ENCODE measurements around the gene ZNF536. TPM values are rescaled to one million over a fixed set of nuclear protein-coding genes. Genes with fewer than 3 reads are reported as not detected.

ZNF536 gene
- total RNA-seq, 1 donor from 2014 or later = 0.43 TPM

DNA sequence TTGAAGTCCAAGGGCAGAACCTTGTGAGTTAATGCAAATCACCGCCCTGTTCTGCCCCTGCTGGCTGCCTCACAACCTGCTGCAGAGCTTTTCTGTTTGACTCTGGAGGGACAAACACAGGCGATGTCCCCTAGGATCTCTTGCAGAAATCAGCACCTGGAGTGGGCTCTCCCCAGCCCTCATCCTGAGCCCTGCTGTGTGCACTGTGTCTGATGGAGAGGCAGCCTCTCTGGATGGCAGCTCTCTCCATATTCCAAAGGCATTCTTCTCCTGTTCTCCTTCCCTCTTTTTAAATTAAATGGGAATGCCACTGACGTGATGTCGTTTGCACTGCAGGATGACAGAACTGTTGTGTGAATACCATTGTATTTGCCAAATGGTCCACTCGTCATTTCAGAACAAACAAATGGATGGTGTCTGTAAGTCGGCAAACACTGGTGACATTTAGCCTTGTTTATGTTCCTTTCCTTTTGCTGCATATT lies 184.1 kb downstream of the ZNF536 start:
- Histone ChIP-seq H2AFZ (ENCODE audit: low read depth, low read length) (no peak overlapping the region), H3K9ac (ENCODE audit: low read length) (no peak overlapping the region), H3K9me3 (ENCODE audit: insufficient read depth, low read depth, low read length) (peaks cover 3% of the 10 kb centered on the region), H3K4me2 (ENCODE audit: low read length) (no peak overlapping the region), H3K79me2 (ENCODE audit: insufficient read depth, low read length) (no peaks in the 10 kb centered on the region), H4K20me1 (ENCODE audit: insufficient read depth, low read length) (no peaks in the 10 kb centered on the region), H3K36me3 (ENCODE audit: insufficient read depth, low read length) (no peaks in the 10 kb centered on the region), H3K27ac (ENCODE audit: low read depth, low read length) (no peak overlapping the region), H3K4me3 (ENCODE audit: insufficient read depth, low read depth, low read length) (no peak overlapping the region), H3K4me1 (ENCODE audit: insufficient read depth, low read length) (no peaks in the 10 kb centered on the region), H3K27me3 (ENCODE audit: insufficient read depth, low read length) (no peaks in the 10 kb centered on the region)
- Mint-ChIP-seq H3K27me3 (ENCODE audit: low read depth, unreplicated experiment) (peaks cover 24% of the 10 kb centered on the region), H3K36me3 (ENCODE audit: low read depth, unreplicated experiment) (no peaks in the 10 kb centered on the region), H3K4me3 (ENCODE audit: unreplicated experiment) (no peak overlapping the region), H3K27ac (ENCODE audit: unreplicated experiment) (no peak overlapping the region), H3K9me3 (ENCODE audit: unreplicated experiment) (no peaks in the 10 kb centered on the region), H3K4me1 (ENCODE audit: low read depth, unreplicated experiment) (no peaks in the 10 kb centered on the region)
- TF ChIP-seq EZH2 (IDR thresholded peaks at IDR 0.05; ENCODE audit: insufficient read depth, low read length) = no peak
- TF ChIP-seq, protein P1, sequence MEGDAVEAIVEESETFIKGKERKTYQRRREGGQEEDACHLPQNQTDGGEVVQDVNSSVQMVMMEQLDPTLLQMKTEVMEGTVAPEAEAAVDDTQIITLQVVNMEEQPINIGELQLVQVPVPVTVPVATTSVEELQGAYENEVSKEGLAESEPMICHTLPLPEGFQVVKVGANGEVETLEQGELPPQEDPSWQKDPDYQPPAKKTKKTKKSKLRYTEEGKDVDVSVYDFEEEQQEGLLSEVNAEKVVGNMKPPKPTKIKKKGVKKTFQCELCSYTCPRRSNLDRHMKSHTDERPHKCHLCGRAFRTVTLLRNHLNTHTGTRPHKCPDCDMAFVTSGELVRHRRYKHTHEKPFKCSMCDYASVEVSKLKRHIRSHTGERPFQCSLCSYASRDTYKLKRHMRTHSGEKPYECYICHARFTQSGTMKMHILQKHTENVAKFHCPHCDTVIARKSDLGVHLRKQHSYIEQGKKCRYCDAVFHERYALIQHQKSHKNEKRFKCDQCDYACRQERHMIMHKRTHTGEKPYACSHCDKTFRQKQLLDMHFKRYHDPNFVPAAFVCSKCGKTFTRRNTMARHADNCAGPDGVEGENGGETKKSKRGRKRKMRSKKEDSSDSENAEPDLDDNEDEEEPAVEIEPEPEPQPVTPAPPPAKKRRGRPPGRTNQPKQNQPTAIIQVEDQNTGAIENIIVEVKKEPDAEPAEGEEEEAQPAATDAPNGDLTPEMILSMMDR (IDR thresholded peaks at IDR 0.05; ENCODE audit: insufficient read depth, low read depth, low read length) = no peak
- FAIRE-seq (no peak), DNase-seq (ENCODE audit: low read depth) (no peak)

- TF ChIP-seq EZH2 (IDR thresholded peaks at IDR 0.05; ENCODE audit: insufficient read depth, low read length) = no peak
- TF ChIP-seq, protein P1 (IDR thresholded peaks at IDR 0.05; ENCODE audit: insufficient read depth, low read depth, low read length) = no peak
- FAIRE-seq (no peak), DNase-seq (ENCODE audit: low read depth) (no peak)
- H3K4me3 Mint-ChIP-seq (ENCODE audit: unreplicated experiment) = no peak overlapping the region
- Histone ChIP-seq H3K4me2 (ENCODE audit: low read length) (no peak overlapping the region), H3K4me3 (ENCODE audit: insufficient read depth, low read depth, low read length) (no peak overlapping the region), H3K79me2 (ENCODE audit: insufficient read depth, low read length) (no peaks in the 10 kb centered on the region), H3K9me3 (ENCODE audit: insufficient read depth, low read depth, low read length) (peaks cover 3% of the 10 kb centered on the region), H3K4me1 (ENCODE audit: insufficient read depth, low read length) (no peaks in the 10 kb centered on the region), H3K27ac (ENCODE audit: low read depth, low read length) (no peak overlapping the region), H3K27me3 (ENCODE audit: insufficient read depth, low read length) (no peaks in the 10 kb centered on the region), H4K20me1 (ENCODE audit: insufficient read depth, low read length) (no peaks in the 10 kb centered on the region), H2AFZ (ENCODE audit: low read depth, low read length) (no peak overlapping the region), H3K9ac (ENCODE audit: low read length) (no peak overlapping the region), H3K36me3 (ENCODE audit: insufficient read depth, low read length) (no peaks in the 10 kb centered on the region)
- no peaks in the 10 kb centered on the region for H3K4me1 Mint-ChIP-seq (ENCODE audit: low read depth, unreplicated experiment)
- no peak overlapping the region for H3K27ac Mint-ChIP-seq (ENCODE audit: unreplicated experiment)
- H3K9me3 Mint-ChIP-seq (ENCODE audit: unreplicated experiment) = no peaks in the 10 kb centered on the region
- H3K27me3 Mint-ChIP-seq (ENCODE audit: low read depth, unreplicated experiment) = peaks cover 33% of the 10 kb centered on the region
- H3K36me3 Mint-ChIP-seq (ENCODE audit: low read depth, unreplicated experiment) = no peaks in the 10 kb centered on the region
Observed at GRCh38 chr19:30557212-30557611, 185.0 kb downstream of the ZNF536 start.

DNA sequence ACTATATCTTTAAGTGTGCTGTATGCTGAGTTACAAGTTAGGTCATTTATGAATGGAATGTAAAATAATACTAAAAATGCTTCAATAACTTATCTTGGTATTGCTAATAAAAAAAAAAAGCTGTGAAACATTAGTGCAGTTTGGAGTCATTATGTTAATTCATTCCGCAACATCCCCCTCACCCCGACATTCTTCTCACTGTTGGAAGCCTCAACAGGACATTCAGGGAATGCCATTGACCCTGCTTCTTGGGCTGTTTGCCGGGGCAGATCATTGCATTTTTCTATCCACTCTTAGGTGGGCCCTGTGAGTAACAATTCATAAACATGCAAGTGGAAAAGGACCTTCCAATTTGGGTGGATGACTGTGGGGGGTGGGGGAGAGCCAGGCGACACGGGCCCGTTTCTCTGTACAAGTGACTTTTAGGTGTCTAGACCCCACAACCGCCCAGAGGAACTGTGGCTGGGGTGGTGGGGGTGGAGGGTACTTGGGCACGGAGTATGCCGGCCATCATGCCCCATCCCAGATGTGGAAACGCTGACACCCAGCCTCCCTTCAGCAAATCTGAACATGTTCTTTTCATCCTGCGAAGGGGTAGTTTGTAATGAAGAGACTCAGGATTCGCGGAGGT lies 185.9 kb downstream of the ZNF536 start:
- Histone ChIP-seq H3K4me1 (ENCODE audit: insufficient read depth, low read length) (no peaks in the 10 kb centered on the region), H2AFZ (ENCODE audit: low read depth, low read length) (no peak overlapping the region), H3K4me3 (ENCODE audit: insufficient read depth, low read depth, low read length) (no peak overlapping the region), H3K27ac (ENCODE audit: low read depth, low read length) (no peak overlapping the region), H4K20me1 (ENCODE audit: insufficient read depth, low read length) (no peaks in the 10 kb centered on the region), H3K4me2 (ENCODE audit: low read length) (no peak overlapping the region), H3K9ac (ENCODE audit: low read length) (no peak overlapping the region), H3K9me3 (ENCODE audit: insufficient read depth, low read depth, low read length) (peaks cover 3% of the 10 kb centered on the region), H3K79me2 (ENCODE audit: insufficient read depth, low read length) (no peaks in the 10 kb centered on the region), H3K36me3 (ENCODE audit: insufficient read depth, low read length) (no peaks in the 10 kb centered on the region), H3K27me3 (ENCODE audit: insufficient read depth, low read length) (no peaks in the 10 kb centered on the region)
- TF ChIP-seq, protein P1 (IDR thresholded peaks at IDR 0.05; ENCODE audit: insufficient read depth, low read depth, low read length) = no peak
- DNase-seq (ENCODE audit: low read depth) (no peak), FAIRE-seq (no peak)
- H3K4me3 Mint-ChIP-seq (ENCODE audit: unreplicated experiment) = no peak overlapping the region
- H3K27me3 Mint-ChIP-seq (ENCODE audit: low read depth, unreplicated experiment) = peaks cover 33% of the 10 kb centered on the region
- H3K27ac Mint-ChIP-seq (ENCODE audit: unreplicated experiment) = no peak overlapping the region
- H3K9me3 Mint-ChIP-seq (ENCODE audit: unreplicated experiment) = no peaks in the 10 kb centered on the region
- no peaks in the 10 kb centered on the region for H3K4me1 Mint-ChIP-seq (ENCODE audit: low read depth, unreplicated experiment)
- no peaks in the 10 kb centered on the region for H3K36me3 Mint-ChIP-seq (ENCODE audit: low read depth, unreplicated experiment)

Data from astrocyte (in vitro differentiated cells and primary cell).